ENCODE data around the gene PIGC. TPM values are rescaled to one million over a fixed set of nuclear protein-coding genes. Genes with fewer than 3 reads are reported as not detected.
A peak's percentile ranks its signal among the peaks of the same experiment; 100 is the strongest.

Gene PIGC
- total RNA-seq, 2 donors from 2014 or later = 16.5 to 18.4 TPM

DNA sequence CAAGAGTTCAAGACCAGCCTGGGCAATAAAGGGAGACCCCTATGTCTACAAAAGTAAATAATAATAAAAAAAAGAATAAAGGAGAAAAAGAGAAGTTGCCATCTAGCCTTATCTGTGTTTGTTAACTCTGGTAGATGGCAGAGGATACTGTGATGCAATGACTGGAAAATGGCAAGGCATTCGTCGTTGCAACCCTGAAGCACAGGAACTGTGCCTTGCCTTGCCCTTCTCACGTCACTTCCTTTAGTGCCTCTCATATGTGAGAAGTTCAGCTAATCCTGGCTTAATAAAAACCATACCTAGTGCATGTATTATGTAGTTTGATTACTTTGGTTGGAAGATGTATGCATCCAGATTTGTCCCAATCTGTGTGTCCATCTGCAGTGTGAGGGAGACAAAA is 25.8 kb upstream of the PIGC start:
- ATAC-seq (no peak), DNase-seq (no peak)
- TF ChIP-seq POLR2A (IDR thresholded peaks at IDR 0.05) (no peak), CTCF (IDR thresholded peaks at IDR 0.05) (no peak)
- Histone ChIP-seq H3K9me3 (no peaks in the 10 kb centered on the region), H3K27ac (no peak overlapping the region), H3K4me1 (peaks cover 73% of the 10 kb centered on the region), H3K36me3 (replicated peaks in 1 of 2; ENCODE audit: insufficient read depth in 1 of 2, low read depth in 2 of 2) (no peaks in the 10 kb centered on the region), H3K27me3 (no peaks in the 10 kb centered on the region), H3K4me3 (no peak overlapping the region)
- 41 to 65% methylated on average over 3 of the region's 3 CpGs for WGBS, 2 donors
- intact Hi-C loops (cut with DNase I) = no loop called here

DNA sequence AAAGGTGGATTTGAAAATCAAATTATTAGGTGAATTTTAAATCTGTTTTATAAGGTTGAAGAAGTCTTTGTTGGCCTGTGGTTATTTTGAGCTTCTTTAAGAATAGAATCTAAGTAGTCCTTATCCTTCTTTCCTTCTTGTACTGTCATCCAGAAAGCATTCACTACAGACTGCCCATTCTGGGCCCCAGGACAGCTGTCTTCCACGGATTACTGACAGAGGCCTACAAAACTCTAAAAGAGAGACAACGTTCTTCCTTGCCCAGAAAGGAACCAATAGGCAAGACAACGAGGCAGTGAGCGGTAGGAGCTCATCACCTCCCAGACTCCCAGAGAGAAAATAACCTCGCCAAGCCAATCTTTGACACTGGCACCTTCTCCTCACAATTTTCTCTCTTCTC is 24.4 kb upstream of the PIGC start:
- WGBS, 2 donors = 90 to 95% methylated on average over 5 of the region's 5 CpGs

DNA sequence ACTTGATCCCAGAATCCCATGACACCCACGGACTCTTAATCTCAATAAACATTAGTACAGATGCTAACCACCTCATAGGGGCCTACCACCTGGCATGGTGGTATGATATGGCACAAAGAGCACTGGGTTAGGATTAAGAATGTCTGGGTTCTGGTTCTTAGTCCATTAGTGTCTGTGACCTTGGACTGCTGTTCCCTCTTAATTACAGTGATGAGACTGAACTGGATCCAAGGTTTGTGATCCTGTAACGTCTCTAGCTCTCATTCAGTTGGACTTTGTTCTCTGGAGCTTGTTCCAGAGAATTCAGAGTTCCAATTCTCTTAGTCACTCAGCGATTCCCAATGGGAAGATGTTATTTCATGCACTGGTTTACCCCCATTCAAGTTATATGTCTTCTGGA is 23.6 kb upstream of the PIGC start:
- Histone ChIP-seq H3K4me1 (peaks cover 50% of the 10 kb centered on the region), H3K9me3 (no peaks in the 10 kb centered on the region), H3K27ac (peak overlapping the region in 1 of 4 donors; percentile 0), H3K27me3 (no peaks in the 10 kb centered on the region), H3K36me3 (replicated peaks in 1 of 2; ENCODE audit: insufficient read depth in 1 of 2, low read depth in 2 of 2) (no peaks in the 10 kb centered on the region), H3K4me3 (no peak overlapping the region)
- 48 to 60% methylated on average over 3 of the region's 3 CpGs for WGBS, 2 donors
- DNase-seq (no peak), ATAC-seq (no peak)
- intact Hi-C loops (cut with DNase I) = no loop called here
- no peak for TF ChIP-seq CTCF (IDR thresholded peaks at IDR 0.05)
- TF ChIP-seq POLR2A (IDR thresholded peaks at IDR 0.05) = no peak

More for the DNA sequence above, 24.4 kb upstream of the PIGC start:
- Histone ChIP-seq H3K27ac (no peak overlapping the region), H3K9me3 (no peaks in the 10 kb centered on the region), H3K4me1 (peaks cover 59% of the 10 kb centered on the region), H3K27me3 (no peaks in the 10 kb centered on the region), H3K4me3 (no peak overlapping the region), H3K36me3 (replicated peaks in 1 of 2; ENCODE audit: insufficient read depth in 1 of 2, low read depth in 2 of 2) (no peaks in the 10 kb centered on the region)
- ATAC-seq (no peak), DNase-seq (no peak)
- intact Hi-C loops (cut with DNase I) = no loop called here
- TF ChIP-seq POLR2A (IDR thresholded peaks at IDR 0.05) (no peak), CTCF (IDR thresholded peaks at IDR 0.05) (no peak)

DNA sequence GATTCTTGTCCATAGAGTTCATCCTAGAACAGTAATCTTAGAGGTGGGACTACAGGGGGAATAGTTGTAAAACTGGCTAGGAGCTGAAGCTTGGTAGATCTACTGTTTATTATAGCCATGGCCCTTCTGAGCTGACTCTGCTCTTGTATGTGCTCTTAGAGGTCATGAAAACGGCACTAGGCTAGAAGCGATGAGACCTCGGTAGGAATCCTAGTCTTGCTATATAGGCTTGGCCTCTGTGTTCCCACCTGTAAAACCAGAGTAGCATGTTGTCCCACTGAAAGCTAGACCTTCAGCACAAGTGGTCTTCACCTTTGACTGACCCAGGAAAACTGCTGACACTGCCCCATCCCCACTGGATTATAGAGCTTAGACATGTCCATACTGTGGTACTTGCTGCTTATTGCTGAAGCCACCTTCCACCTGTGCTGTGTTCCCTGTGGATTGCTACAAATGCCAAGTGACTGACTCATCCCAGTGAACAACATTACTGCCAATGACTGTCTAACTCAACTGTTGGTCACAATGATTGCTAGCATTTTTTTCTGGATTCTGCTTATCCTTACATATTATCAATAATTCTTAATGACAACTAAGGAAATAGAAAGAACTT is 23.0 kb upstream of the PIGC start:
- peak in 2 of 4 donors; percentile 47 to 59 for DNase-seq
- ATAC-seq = peak; percentile 79
- Histone ChIP-seq H3K36me3 (replicated peaks in 1 of 2; ENCODE audit: insufficient read depth in 1 of 2, low read depth in 2 of 2) (no peaks in the 10 kb centered on the region), H3K27ac (peak overlapping the region in 2 of 4 donors; percentile 0 to 36), H3K4me1 (peaks cover 45% of the 10 kb centered on the region), H3K4me3 (no peak overlapping the region), H3K9me3 (no peaks in the 10 kb centered on the region), H3K27me3 (no peaks in the 10 kb centered on the region)
- TF ChIP-seq CTCF (IDR thresholded peaks at IDR 0.05) (no peak), POLR2A (IDR thresholded peaks at IDR 0.05) (no peak)
- 89 to 100% methylated on average over 2 to 3 of the region's 3 CpGs for WGBS, 2 donors
- intact Hi-C loops (cut with DNase I) = no loop called here

DNA sequence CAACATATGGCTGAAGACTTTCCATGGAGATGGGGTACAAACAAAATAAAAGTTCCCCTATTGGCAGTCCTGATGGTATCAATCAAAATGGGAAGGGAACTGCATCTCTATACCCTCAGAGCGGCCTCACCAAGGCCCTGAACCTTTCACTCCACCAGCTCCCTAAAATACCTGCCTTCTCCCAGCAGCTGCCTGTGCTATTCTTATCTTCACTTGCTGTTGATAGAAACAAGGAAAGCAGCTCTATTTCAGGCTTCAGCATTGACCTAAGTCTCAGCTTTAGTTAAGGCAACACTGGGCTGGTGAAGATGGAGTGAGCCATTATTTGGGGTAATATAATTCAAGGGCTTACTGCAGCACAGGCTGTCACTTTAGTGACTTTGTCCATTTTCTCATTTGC is 21.7 kb upstream of the PIGC start:
- ATAC-seq (peak; percentile 33), DNase-seq (no peak)
- H3K4me1 ChIP-seq = peaks cover 34% of the 10 kb centered on the region
- intact Hi-C loops (cut with DNase I) = no loop called here
- no peak overlapping the region for H3K4me3 ChIP-seq
- no peaks in the 10 kb centered on the region for H3K27me3 ChIP-seq
- peak overlapping the region in 3 of 4 donors; percentile 34 to 51 (median 47) for H3K27ac ChIP-seq
- WGBS, 2 donors = 48 to 59% methylated on average over 1 of the region's 1 CpG
- H3K9me3 ChIP-seq = no peaks in the 10 kb centered on the region
- no peaks in the 10 kb centered on the region for H3K36me3 ChIP-seq (replicated peaks in 1 of 2; ENCODE audit: insufficient read depth in 1 of 2, low read depth in 2 of 2)
- no peak for TF ChIP-seq CTCF (IDR thresholded peaks at IDR 0.05)
- no peak for TF ChIP-seq POLR2A (IDR thresholded peaks at IDR 0.05)

Measured in body of pancreas (tissue), 4 donors.